Measurements from ENCODE around the gene MEGF9.
"Not testable (repeated sequence)": the region's sequence is repeated elsewhere in the genome, so short reads cannot be mapped to it uniquely, and the experiment has no call there.

Gene MEGF9

GRCh38 chr9:120642129-120642770 is 72.0 kb downstream of the MEGF9 start:
- H3K9me3 ChIP-seq (ENCODE audit: insufficient read depth, low read length) = no peaks in the 10 kb centered on the region
- no peak overlapping the region for H3K4me3 ChIP-seq (ENCODE audit: insufficient read depth, low read length, poor library complexity, severe bottlenecking)
- TF ChIP-seq, protein P1, sequence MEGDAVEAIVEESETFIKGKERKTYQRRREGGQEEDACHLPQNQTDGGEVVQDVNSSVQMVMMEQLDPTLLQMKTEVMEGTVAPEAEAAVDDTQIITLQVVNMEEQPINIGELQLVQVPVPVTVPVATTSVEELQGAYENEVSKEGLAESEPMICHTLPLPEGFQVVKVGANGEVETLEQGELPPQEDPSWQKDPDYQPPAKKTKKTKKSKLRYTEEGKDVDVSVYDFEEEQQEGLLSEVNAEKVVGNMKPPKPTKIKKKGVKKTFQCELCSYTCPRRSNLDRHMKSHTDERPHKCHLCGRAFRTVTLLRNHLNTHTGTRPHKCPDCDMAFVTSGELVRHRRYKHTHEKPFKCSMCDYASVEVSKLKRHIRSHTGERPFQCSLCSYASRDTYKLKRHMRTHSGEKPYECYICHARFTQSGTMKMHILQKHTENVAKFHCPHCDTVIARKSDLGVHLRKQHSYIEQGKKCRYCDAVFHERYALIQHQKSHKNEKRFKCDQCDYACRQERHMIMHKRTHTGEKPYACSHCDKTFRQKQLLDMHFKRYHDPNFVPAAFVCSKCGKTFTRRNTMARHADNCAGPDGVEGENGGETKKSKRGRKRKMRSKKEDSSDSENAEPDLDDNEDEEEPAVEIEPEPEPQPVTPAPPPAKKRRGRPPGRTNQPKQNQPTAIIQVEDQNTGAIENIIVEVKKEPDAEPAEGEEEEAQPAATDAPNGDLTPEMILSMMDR (IDR thresholded peaks at IDR 0.05; ENCODE audit: insufficient read depth, low read length, poor library complexity, severe bottlenecking) = no peak
- TF ChIP-seq EZH2phosphoT487 (conservative IDR thresholded peaks at IDR 0.05; ENCODE audit: low read length) = no peak
- no peaks in the 10 kb centered on the region for H3K9me2 ChIP-seq (replicated peaks; ENCODE audit: insufficient read depth, low read length)
- H2AFZ ChIP-seq (ENCODE audit: low read depth, low read length, severe bottlenecking) = no peak overlapping the region
- no peaks in the 10 kb centered on the region for H3K27me3 ChIP-seq (ENCODE audit: low read length)
- H3K9ac ChIP-seq (ENCODE audit: low read length) = no peak overlapping the region
- no peak overlapping the region for H3K27ac ChIP-seq (ENCODE audit: low read depth, low read length)
- no peaks in the 10 kb centered on the region for H3K36me3 ChIP-seq (ENCODE audit: low read length)
- no peaks in the 10 kb centered on the region for H4K20me1 ChIP-seq (ENCODE audit: low read depth, low read length)
- H3K4me2 ChIP-seq (ENCODE audit: low read depth, low read length, poor library complexity, severe bottlenecking) = no peak overlapping the region
- no peaks in the 10 kb centered on the region for H3F3A ChIP-seq (ENCODE audit: insufficient read depth)
- H3K79me2 ChIP-seq (ENCODE audit: insufficient read depth, low read length) = no peaks in the 10 kb centered on the region

- not testable (repeated sequence) for H3K9me2 ChIP-seq (replicated peaks; ENCODE audit: insufficient read depth, low read length); H3K79me2 ChIP-seq (ENCODE audit: insufficient read depth, low read length); H4K20me1 ChIP-seq (ENCODE audit: low read depth, low read length); H3K4me2 ChIP-seq (ENCODE audit: low read depth, low read length, poor library complexity, severe bottlenecking); H3K9me3 ChIP-seq (ENCODE audit: insufficient read depth, low read length); H3K4me3 ChIP-seq (ENCODE audit: insufficient read depth, low read length, poor library complexity, severe bottlenecking); H3F3A ChIP-seq (ENCODE audit: insufficient read depth); H3K9ac ChIP-seq (ENCODE audit: low read length); H3K27ac ChIP-seq (ENCODE audit: low read depth, low read length); H3K27me3 ChIP-seq (ENCODE audit: low read length); H2AFZ ChIP-seq (ENCODE audit: low read depth, low read length, severe bottlenecking); H3K36me3 ChIP-seq (ENCODE audit: low read length)
Measured at GRCh38 chr9:120640874-120641273, 73.4 kb downstream of the MEGF9 start.

DNA sequence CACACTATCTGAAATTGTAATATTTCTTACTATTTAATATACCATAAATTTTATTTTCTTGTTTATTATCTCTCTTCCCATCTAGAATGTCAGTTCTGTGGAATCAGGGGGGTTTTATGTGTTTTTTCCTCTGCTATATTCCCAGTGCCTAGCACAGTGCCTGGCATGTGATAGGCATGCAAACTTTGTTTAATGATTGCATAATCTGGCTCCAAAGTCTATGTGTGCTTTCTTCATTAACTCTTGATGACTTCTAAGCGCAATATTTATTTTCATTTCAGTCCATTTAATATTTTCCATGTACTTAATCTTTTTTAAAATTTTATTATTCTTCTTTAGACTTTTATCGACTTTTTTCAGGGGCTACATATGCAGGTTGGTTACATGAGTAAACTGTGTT is 73.9 kb downstream of the MEGF9 start:
- Histone ChIP-seq H3K9me3 (ENCODE audit: insufficient read depth, low read length) (0 out of 2 replicates have a peak, but pooled peaks cover 6% of the 10 kb centered on the region), H3K79me2 (ENCODE audit: insufficient read depth, low read length) (no peaks in the 10 kb centered on the region), H3K36me3 (ENCODE audit: low read length) (no peaks in the 10 kb centered on the region), H3K4me2 (ENCODE audit: low read depth, low read length, poor library complexity, severe bottlenecking) (no peak overlapping the region), H3K27me3 (ENCODE audit: low read length) (no peaks in the 10 kb centered on the region), H2AFZ (ENCODE audit: low read depth, low read length, severe bottlenecking) (no peak overlapping the region), H3K9me2 (replicated peaks; ENCODE audit: insufficient read depth, low read length) (no peaks in the 10 kb centered on the region), H3K27ac (ENCODE audit: low read depth, low read length) (no peak overlapping the region), H3K9ac (ENCODE audit: low read length) (no peak overlapping the region), H3K4me3 (ENCODE audit: insufficient read depth, low read length, poor library complexity, severe bottlenecking) (no peak overlapping the region), H3F3A (ENCODE audit: insufficient read depth) (no peaks in the 10 kb centered on the region), H4K20me1 (ENCODE audit: low read depth, low read length) (no peaks in the 10 kb centered on the region)
- TF ChIP-seq EZH2phosphoT487 (conservative IDR thresholded peaks at IDR 0.05; ENCODE audit: low read length) = no peak
- TF ChIP-seq, protein P1 (IDR thresholded peaks at IDR 0.05; ENCODE audit: insufficient read depth, low read length, poor library complexity, severe bottlenecking) = no peak

DNA sequence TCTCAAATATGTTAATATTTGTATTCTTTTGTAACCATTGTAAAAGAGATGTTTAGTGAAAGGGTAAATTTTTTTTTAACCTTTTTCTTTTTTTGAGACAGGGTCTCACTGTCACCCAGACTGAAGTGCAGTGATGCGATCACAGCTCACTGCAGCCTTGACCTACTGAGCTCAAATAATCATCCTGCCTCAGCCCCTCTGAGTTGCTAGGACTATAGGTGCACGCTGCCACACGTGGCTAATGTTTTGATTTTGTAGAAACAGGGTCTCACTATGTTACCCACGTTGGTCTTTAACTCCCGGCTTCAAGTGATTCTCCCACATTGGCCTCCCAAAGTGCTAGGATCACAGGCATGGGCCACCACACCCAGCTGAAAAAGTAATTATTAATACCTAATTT is 76.4 kb downstream of the MEGF9 start:
- Histone ChIP-seq H3K4me2 (ENCODE audit: low read depth, low read length, poor library complexity, severe bottlenecking) (no peak overlapping the region), H3K9me2 (replicated peaks; ENCODE audit: insufficient read depth, low read length) (no peaks in the 10 kb centered on the region), H4K20me1 (ENCODE audit: low read depth, low read length) (no peaks in the 10 kb centered on the region), H3K36me3 (ENCODE audit: low read length) (no peaks in the 10 kb centered on the region), H3K27ac (ENCODE audit: low read depth, low read length) (no peak overlapping the region), H3K79me2 (ENCODE audit: insufficient read depth, low read length) (no peaks in the 10 kb centered on the region), H3F3A (ENCODE audit: insufficient read depth) (no peaks in the 10 kb centered on the region), H3K4me3 (ENCODE audit: insufficient read depth, low read length, poor library complexity, severe bottlenecking) (no peak overlapping the region), H3K9ac (ENCODE audit: low read length) (no peak overlapping the region), H3K27me3 (ENCODE audit: low read length) (no peaks in the 10 kb centered on the region), H2AFZ (ENCODE audit: low read depth, low read length, severe bottlenecking) (no peak overlapping the region), H3K9me3 (ENCODE audit: insufficient read depth, low read length) (0 out of 2 replicates have a peak, but pooled peaks cover 6% of the 10 kb centered on the region)
- TF ChIP-seq, protein P1 (IDR thresholded peaks at IDR 0.05; ENCODE audit: insufficient read depth, low read length, poor library complexity, severe bottlenecking) = no peak
- TF ChIP-seq EZH2phosphoT487 (conservative IDR thresholded peaks at IDR 0.05; ENCODE audit: low read length) = no peak

Data from SU-DHL-6 (cell line).